ENCODE measurements around the gene BEST3. TPM values are rescaled to one million over a fixed set of nuclear protein-coding genes. Genes with fewer than 3 reads are reported as not detected.
"Not testable (repeated sequence)": the region's sequence is repeated elsewhere in the genome, so short reads cannot be mapped to it uniquely, and the experiment has no call there.

Gene BEST3
- polyA plus RNA-seq, 1 donor = 55.5 TPM

- no peak for DNase-seq (ENCODE audit: low read depth)
These were observed 11.1 kb downstream of the BEST3 start for GRCh38 chr12:69688021-69688420.

DNA sequence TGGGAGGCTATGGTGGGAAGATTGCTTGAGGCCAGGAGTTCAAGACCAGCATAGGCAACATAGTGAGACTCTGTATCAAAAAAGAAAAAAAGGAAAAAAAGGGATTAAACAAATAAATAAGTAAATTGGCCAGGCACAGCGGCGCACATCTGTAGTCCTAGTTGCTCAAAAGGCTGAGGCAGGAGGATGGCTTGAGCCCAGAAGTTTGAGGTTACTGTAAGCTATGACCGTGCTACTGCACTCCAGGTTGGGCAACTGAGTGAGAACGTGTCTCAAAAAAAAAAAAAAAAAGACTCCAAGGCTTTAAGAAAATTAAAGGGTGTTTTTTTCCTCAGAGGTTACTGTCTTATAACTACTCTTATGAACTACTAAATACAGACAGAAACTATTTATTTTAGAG, 11.7 kb downstream of the BEST3 start:
- DNase-seq (ENCODE audit: low read depth) = no peak

DNA sequence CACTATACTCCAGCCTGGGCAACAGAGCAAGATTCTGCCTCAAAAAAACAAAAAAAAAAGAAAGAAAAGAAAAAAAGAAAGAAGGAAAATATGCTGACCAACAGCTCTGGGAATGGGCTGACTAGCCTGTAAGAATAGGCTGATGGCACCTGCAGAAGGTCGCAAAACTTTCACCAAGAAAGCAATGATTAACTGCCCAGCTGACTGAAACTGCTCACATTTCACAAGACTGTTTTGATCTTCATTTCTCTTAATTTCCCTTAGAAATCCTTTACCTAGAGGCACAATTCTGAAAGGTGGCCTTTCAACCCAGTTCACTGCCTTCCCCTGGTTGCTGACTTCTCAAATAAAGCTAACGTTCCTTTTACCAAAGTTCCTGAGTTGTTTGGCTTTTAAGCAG, 12.4 kb downstream of the BEST3 start:
- no peak for DNase-seq (ENCODE audit: low read depth)

- no peak for DNase-seq (ENCODE audit: low read depth)
These were observed 13.3 kb downstream of the BEST3 start for GRCh38 chr12:69685810-69686209.

GRCh38 chr12:69684466-69684865, 14.6 kb downstream of the BEST3 start:
- DNase-seq (ENCODE audit: low read depth) = no peak

DNA sequence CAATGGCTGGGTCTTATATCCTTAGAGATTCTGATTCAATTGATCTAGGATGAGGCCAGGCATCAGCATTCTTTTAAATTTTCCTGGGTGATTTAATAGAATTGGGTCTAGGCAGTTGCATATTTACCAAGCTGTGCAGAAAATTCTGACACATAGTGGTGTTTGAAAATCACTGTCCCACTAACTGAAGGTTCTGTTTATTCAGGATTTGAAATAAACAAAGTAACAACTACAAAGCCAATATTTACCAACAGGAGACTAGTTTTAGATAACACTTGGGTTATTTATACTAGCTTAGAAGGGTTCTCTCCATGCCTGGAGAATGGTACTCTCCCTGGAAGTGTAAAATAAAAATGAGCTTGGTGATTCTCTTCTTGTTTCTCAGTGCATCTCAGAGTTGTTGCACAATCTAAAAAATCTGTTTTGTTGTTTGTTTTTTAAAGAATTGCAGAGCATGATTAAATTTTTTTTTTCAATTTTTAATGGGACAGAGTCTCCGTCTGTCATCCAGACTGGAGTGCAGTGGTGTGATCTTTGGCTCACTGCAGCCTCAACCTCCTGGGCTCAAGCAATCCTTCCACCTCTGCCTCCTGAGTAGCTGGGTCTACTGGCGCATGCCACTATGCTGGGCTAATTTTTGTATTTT, 16.9 kb downstream of the BEST3 start:
- no peak for DNase-seq (ENCODE audit: low read depth)

- no peak for DNase-seq (ENCODE audit: low read depth)
These were observed 20.0 kb downstream of the BEST3 start for GRCh38 chr12:69679119-69679518.

GRCh38 chr12:69676257-69677012, 22.7 kb downstream of the BEST3 start:
- DNase-seq (ENCODE audit: low read depth) = no peak

DNA sequence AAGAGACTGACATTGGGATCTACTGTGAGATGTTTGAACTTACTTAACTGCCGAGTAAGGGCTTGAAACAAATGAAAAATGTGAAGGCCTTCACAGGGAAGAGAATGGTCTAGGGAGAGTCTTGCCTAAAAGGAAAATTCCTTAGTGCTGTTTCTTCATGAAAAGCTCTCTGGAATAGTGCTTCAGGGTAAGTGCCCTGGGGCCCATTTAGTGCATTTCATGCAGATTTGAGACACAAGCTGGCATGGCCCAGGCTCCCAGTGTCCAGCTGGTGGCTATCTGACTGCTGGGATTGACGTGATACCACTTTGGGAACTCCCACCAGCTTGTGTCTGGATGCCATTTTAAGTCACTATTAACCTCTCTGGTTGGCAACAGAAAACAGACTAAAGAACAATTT, 26.9 kb downstream of the BEST3 start:
- no peak for DNase-seq (ENCODE audit: low read depth)

DNA sequence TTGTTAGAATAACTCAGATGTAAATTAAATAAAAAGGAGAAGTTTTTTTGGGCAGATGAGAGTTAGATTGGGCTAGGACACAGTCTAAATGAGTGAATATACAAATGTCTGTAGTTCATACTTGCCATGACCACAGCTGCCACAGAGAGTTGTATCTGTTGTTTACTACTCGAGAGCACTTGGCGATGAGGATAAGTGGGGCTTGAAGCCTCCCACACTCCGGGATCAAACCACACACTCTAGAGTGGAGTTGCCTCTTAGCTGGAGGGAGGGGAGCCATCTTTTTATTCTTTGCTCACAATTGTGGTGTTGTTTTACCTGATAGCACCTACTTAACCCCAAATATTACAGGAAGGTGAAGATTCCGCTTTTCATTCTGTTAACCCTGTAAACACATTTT, 27.5 kb downstream of the BEST3 start:
- DNase-seq (ENCODE audit: low read depth) = no peak

DNA sequence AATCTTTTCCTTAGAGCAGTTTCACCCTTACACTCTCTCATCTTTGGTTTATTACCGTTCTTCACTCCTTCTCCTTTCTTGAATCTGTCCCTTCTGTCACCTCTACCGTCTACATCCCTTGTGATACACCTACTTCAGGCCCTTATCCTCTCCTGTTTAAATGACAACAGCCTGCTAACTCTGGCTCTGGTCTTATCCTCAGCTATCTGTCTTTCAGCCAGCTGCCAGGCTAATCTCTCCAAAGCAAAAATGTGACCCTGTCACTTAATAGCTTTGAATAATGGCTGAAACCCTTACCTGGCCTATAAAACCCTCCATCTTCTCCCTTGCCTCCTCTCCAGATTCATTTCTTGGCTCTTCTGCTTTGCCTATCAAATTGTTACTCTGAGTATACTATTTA, 32.3 kb downstream of the BEST3 start:
- no peak for DNase-seq (ENCODE audit: low read depth)

GRCh38 chr12:69664930-69665377, 34.1 kb downstream of the BEST3 start:
- DNase-seq (ENCODE audit: low read depth) = not testable (repeated sequence)

- no peak for DNase-seq (ENCODE audit: low read depth)
These were observed 35.4 kb downstream of the BEST3 start for GRCh38 chr12:69663726-69664125.

- DNase-seq (ENCODE audit: low read depth) = no peak
These were observed 36.3 kb downstream of the BEST3 start for GRCh38 chr12:69662764-69663163.

- DNase-seq (ENCODE audit: low read depth) = no peak
These were observed 37.7 kb downstream of the BEST3 start for GRCh38 chr12:69661386-69661785.

GRCh38 chr12:69660164-69660863, 38.8 kb downstream of the BEST3 start:
- no peak for DNase-seq (ENCODE audit: low read depth)

- no peak for DNase-seq (ENCODE audit: low read depth)
These were observed 40.9 kb downstream of the BEST3 start for GRCh38 chr12:69658203-69658602.

GRCh38 chr12:69657376-69658137, 41.5 kb downstream of the BEST3 start:
- DNase-seq (ENCODE audit: low read depth) = no peak

- no peak for DNase-seq (ENCODE audit: low read depth)
These were observed 43.3 kb downstream of the BEST3 start for GRCh38 chr12:69655616-69656340.

- no peak for DNase-seq (ENCODE audit: low read depth)
These were observed 45.4 kb downstream of the BEST3 start for GRCh38 chr12:69653703-69654102.

DNA sequence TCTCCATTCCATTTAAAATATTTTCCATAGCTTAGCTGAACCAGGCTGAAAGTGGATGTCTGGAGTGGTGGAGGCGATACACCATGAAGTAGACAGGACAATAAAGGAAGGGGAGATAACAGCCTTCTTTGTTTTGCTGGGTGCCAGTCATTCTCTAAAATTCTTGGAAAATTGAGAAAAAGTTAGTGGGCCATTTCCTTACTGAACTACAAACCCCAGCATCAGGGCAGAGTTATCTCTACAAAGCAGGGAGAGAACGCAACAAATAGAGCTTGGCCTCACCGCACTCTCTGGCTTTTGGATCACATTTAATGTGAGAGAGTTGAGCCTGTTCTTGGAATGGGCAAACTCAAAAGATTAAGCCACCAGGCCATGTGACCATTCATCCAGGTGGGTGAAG, 47.2 kb downstream of the BEST3 start:
- DNase-seq (ENCODE audit: low read depth) = no peak

Data from forelimb muscle (tissue), 1 donor.